GM23338 (cell line): Measurements from ENCODE around the gene SUPT6H.

Source experiments
- EZH2 ChIP-seq: fragments of 200-600 bp; sonication (generic); IDR thresholded peaks from one replicate; pipeline ENCODE4 v1.8.0; 2017; ENCODE audit warnings: antibody characterized with exemption, mild to moderate bottlenecking, low read depth; ENCODE audit not compliant: unreplicated experiment
- JUNB ChIP-seq: IDR thresholded peaks from one replicate; pipeline ENCODE4 v1.6.1; 2016; ENCODE audit warnings: antibody characterized with exemption; ENCODE audit not compliant: unreplicated experiment
- POLR2AphosphoS5 ChIP-seq: IDR thresholded peaks from 2 replicates; pipeline ENCODE4 v1.6.1; 2016; ENCODE audit warnings: antibody characterized with exemption, low read depth
- TF ChIP-seq, protein P1 (sequence below), 2 experiments: fragments of 200-600 bp in 1 of 2; sonication (generic) in 1 of 2; conservative IDR thresholded peaks; 2 replicates each; pipeline versions ENCODE4 v1.5.1 to v1.6.1; 2016 to 2017; ENCODE audit warnings: antibody characterized with exemption in 2 of 2, low read depth in 2 of 2, mild to moderate bottlenecking in 2 of 2, moderate library complexity in 1 of 2

DNA sequence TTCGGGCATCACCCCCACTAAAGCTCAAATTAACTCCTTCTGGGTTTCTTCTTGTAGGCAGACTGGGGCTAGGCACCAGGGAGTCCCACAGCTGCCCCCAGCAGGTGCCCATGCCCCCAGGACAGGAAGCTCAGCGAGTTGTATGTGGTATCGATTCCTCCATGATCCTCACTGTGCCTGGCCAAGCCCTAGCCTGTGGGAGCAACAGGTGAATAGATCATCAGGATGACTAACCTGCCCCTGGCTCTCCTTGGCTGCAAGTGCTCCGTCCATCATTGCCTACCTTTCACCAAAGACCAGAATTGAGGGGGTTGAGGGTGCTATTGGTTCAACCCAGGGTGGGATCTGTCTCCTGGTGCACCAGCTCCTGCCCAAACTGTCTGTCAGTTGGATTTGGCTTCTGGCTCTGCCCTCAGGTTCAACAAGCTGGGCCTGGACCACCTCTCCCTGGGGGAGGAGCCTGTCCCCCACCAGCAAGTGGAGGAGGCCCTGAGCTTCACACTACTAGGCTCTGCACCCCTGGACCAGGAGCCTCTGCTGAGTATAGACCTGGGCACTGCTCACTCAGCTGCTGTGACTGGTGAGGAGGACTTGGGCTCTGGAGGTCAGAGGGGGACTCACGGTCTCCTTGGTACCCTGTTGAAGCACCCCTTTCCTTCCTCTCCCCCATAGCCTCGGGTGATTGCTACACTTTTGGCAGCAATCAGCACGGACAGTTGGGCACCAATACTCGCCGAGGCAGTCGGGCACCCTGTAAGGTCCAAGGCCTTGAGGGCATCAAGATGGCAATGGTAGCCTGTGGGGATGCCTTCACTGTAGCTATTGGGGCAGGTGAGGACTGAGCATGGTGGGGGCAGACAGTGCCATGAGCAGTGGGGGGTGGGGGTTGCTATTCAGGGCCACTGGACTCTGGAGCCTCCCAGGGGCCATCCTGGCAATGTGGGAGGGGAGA is 78.7 kb downstream of the SUPT6H start:
- TF ChIP-seq, protein P1, sequence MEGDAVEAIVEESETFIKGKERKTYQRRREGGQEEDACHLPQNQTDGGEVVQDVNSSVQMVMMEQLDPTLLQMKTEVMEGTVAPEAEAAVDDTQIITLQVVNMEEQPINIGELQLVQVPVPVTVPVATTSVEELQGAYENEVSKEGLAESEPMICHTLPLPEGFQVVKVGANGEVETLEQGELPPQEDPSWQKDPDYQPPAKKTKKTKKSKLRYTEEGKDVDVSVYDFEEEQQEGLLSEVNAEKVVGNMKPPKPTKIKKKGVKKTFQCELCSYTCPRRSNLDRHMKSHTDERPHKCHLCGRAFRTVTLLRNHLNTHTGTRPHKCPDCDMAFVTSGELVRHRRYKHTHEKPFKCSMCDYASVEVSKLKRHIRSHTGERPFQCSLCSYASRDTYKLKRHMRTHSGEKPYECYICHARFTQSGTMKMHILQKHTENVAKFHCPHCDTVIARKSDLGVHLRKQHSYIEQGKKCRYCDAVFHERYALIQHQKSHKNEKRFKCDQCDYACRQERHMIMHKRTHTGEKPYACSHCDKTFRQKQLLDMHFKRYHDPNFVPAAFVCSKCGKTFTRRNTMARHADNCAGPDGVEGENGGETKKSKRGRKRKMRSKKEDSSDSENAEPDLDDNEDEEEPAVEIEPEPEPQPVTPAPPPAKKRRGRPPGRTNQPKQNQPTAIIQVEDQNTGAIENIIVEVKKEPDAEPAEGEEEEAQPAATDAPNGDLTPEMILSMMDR (conservative IDR thresholded peaks at IDR 0.05; ENCODE audit: low read depth in 2 of 2), result no peak
- TF ChIP-seq POLR2AphosphoS5 (no peak), EZH2 (no peak), JUNB (no peak)
